HG03135 (cell line): ENCODE data around the gene ZC3HAV1.
A peak's percentile ranks its signal among the peaks of the same experiment; 100 is the strongest.
"Not testable (repeated sequence)": the region's sequence is repeated elsewhere in the genome, so short reads cannot be mapped to it uniquely, and the experiment has no call there.

Source experiments
- ATAC-seq: cut with Tn5 transposase; IDR thresholded peaks from one replicate; pipeline ENCODE4 v1.9.1; 2021; ENCODE audit warnings: mild to moderate bottlenecking, moderate library complexity; ENCODE audit not compliant: unreplicated experiment

Gene ZC3HAV1

GRCh38 chr7:139112741-139113250, 3.3 kb upstream of the ZC3HAV1 start:
- no peak for ATAC-seq

- ATAC-seq = no peak
These were observed 2.8 kb upstream of the ZC3HAV1 start for GRCh38 chr7:139112316-139112715.

- no peak for ATAC-seq
These were observed 2.3 kb upstream of the ZC3HAV1 start for GRCh38 chr7:139111811-139112301.

DNA sequence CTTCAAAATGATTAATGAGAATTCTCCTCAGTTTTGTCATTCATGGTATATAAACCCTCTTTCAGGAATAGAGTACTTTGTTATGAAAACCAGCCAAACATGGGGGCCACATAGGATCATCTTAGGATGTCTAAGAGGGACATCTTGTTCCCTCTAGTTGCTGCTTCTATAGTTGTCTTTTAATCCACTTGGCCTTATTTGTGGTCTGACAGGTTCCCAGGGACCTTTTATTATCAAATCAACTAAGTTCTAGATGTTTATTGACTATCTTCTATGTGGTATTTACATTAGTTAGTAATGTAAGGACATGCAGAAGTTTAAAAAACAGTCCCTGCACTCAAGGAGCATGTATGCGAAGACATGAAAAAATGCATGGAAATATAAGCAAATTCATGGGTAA, 1.6 kb upstream of the ZC3HAV1 start:
- ATAC-seq = no peak

DNA sequence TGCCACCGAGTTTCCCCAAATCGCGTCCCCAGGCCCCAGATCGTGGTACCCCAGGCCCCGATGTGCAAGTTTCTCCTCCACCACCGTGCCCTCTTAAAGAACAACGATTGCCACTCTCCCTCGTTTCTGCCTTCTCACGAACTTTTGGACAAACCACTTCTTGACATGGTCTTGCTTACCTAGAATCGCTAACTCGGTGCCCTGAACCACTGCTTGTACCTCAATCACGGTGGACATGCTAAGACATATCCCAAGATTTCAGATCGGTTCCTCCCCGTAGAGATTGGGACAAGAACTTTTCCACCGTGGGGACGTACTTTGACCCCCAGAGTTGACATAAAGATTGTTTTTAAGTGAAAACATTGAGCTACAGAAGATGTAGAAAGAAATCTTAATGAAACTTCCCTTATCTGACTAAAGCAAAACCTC, 477 bp upstream of the ZC3HAV1 start:
- ATAC-seq = no peak

DNA sequence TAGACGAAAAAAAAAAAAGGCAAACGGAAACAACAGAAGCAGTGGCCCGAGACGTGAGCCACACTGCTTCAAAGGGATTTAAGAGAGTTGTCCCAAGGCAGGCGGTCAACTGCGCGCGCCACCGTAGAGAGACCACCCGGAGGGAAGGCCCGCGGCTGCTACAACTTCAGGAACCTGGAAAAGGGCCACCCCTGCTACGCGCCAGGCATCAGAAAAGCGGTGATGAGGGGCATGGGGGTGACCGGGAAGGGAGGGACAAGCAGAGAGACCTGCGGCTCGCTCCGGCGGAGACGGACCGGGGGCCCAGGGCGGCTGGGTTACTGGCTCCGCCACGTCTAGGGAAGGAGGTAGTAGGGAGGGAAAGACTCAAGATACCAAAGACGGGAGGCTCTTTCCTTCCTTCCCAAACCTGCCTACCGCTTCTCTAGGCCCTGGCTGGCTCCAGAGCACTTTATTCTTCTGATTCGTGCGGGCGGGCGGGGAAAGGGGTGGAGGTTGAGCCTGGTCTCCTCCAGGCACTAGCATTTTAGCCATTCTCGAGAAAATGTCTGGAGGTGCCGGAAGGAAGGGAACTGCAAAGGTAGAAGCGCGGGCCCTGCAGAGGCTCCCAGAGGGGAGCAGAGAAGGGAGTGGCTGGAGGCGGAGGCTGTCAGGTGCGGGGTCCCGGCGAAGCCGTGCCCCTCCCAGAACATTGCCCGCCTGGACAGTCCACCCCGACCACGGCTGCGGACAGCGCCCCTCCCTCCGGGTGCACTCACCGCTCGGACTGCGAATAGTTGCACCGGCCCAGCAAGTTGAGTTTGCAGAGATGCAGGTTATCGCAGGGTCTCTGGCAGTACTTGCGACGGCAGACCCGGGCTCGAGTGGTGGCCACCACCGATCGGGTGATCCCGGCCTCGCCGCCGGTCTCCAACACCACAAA, 993 bp downstream of the ZC3HAV1 start:
- ATAC-seq = peak; percentile 10

DNA sequence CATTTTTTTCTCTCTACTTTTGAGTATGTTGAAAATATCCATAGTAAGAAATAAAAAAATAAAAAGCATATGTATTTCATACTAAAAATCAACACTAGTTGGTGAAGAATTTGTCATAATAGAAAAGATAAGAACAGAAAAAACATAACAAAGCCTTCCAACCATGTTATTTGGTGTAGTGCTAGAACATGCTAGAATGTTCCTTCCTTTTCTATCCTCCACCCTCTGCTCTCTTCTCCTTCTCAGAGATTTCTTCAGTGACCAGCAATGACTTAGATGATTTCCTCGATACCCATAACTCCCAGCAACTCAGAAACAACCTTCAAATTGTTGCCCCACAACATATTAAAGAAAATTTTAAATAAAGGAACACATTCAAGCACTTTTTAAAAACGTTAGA, 2.6 kb downstream of the ZC3HAV1 start:
- no peak for ATAC-seq

DNA sequence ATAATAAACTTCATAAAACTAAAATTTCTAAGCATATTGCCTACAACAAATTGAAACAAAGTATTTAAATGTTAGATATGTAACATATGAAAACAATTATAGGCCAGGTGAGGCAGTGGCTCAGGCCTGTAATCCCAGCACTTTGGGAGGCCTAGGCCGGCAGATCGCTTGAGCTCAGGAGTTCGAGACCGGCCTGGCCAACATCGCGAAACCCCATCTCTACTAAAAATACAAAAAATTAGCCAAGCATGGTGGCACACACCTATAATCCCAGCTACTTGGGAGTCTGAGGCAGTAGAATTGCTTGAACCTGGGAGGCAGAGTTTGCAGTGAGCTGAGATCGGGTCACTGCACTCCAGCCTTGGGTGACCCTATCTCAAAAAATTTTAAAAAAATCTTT, 3.3 kb downstream of the ZC3HAV1 start:
- not testable (repeated sequence) for ATAC-seq

GRCh38 chr7:139105484-139105883, 4.0 kb downstream of the ZC3HAV1 start:
- no peak for ATAC-seq

DNA sequence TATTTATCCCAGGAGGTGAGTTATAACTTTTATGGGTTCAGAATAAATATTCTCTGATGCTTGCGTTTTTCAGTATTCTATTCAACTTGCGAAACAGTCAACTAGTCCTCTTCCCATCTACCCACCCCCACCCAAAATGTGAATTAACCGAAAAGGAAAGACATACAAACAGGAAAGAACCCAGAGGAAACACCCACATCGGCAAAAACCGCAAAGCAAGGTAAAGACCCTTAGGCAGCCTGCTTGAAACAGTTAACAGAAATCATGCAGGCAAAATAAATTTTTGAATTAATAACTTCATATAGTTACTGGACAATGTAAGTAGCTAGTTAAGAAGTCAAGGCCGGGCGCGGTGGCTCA, 5.4 kb downstream of the ZC3HAV1 start:
- ATAC-seq = no peak

DNA sequence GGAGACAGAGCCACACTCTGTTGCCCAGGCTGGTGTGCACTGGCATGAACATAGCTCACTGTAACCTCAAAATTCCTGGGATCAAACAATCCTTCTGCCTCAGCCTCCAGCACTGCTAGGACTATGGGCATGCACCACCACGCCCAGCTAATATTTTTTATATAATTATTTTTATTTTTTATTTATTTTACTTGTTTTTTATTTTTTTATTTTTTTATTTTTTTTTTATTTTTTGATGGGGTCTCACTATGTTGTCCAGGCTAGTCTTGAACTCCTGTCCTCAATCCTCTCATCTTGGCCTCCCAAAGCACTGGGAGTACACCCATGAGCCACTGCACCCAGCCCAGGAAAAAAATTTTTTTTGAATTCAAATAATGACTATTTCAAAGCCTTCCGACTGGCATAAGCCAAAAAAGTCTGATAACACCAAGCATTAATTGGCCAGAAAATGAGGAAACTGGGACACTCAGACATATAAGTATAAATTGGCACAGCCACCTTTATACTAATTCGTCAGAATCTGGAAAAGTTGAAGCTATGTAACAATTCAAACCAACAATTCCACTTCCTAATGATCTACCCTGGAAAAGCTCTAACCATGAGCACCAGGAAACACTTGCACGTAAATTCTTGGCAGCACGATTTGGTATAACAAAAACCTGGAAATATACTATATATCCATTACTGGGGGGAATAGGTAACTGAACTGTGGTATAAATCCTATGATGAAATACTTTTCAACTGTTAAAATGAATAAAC, 6.3 kb downstream of the ZC3HAV1 start:
- no peak for ATAC-seq

- not testable (repeated sequence) for ATAC-seq
These were observed 7.8 kb downstream of the ZC3HAV1 start for GRCh38 chr7:139101637-139102158.

DNA sequence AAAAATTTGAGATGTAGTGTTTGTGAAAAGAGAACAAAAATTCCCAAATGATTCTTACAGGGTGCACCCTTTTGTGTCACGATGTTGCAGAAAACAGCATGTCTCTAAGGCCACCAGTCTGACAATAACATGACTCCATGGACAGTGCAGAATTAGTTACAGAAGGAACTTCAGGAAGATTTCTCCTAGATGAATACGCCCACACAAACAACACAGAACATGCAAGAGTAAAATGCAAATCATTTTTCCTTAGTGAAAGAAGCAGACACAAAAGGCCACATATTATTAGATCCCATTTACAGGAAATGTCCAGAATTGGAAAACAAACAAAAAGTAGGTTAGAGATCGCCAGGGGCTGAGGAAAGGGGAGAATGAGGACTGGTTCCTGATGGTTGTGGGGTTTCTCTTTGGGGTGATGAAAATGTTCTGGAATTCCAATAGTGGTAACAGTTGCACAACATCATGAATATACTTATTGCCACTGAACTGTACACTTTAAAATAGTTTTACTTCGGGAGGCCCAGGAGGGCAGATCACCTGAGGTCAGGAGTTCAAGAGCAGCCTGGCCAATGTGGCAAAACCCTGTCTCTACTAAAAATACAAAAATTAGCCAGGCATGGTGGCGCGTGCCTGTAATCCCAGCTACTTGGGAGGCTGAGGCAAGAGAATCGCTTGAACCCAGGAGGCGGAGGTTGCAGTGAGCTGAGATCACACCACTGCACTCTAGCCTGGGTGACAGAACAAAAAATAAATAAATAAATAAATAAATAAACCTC, 10.2 kb downstream of the ZC3HAV1 start:
- ATAC-seq = no peak

DNA sequence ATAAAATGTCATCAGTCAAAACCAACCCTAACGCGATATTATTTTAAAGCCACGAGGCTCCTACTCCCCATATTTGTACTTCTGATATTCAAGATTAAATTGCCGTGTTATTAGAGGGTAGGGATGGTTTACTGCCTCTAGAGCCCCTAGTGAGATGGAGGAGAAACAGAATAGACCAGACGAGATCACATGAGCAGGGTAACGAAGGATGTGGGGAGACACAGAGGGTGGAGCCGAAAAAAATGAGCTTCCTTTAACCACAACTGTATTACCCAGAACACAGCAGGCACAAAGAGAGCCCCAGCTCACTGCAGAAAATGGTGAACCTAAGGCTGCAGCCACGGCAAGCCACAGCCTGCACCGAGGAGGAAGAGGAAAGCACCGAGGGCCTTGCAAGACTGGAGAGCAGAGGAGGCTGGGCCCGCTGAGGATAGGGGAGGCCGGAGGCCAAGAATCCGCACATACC, 14.3 kb downstream of the ZC3HAV1 start:
- ATAC-seq = peak; percentile 98

DNA sequence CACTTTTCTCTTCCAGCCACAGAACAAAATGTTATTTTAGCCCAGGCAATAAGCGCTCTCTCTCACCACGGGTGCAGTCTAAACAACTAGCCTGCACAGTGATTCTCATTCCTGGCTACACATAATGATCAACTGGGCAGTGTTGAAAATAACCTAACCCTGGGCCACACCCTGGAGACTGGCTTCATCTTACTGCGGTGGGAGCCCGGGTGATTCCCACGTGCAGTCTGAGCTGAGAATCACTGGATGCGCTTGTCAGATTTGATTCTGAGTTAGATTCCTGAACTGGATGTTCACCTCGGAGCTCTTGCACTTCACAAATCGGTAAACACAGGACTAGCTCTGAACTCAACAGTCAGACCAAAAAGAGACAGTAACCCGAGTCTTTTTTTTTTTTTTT, 14.9 kb downstream of the ZC3HAV1 start:
- ATAC-seq = no peak

DNA sequence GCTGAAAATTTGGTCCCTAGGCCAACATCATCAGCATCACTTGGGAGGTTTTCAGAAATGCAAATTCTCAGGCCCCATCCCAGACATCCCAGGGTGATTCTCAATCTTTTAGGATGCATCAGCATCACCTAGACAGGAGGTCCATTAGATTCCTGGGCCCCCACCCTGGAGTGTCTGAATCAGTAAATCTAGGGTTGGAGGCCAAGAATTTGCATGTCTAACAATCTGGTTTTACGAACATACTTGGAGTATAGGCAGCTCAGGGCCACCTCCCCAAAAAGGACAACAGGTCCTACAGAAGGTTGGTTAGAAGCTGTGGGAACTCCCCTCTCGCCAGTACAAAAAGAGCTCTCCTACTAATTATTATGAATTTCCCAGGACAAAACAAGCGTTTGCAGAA, 15.5 kb downstream of the ZC3HAV1 start:
- no peak for ATAC-seq

- ATAC-seq = not testable (repeated sequence)
These were observed 16.0 kb downstream of the ZC3HAV1 start for GRCh38 chr7:139093512-139093911.

DNA sequence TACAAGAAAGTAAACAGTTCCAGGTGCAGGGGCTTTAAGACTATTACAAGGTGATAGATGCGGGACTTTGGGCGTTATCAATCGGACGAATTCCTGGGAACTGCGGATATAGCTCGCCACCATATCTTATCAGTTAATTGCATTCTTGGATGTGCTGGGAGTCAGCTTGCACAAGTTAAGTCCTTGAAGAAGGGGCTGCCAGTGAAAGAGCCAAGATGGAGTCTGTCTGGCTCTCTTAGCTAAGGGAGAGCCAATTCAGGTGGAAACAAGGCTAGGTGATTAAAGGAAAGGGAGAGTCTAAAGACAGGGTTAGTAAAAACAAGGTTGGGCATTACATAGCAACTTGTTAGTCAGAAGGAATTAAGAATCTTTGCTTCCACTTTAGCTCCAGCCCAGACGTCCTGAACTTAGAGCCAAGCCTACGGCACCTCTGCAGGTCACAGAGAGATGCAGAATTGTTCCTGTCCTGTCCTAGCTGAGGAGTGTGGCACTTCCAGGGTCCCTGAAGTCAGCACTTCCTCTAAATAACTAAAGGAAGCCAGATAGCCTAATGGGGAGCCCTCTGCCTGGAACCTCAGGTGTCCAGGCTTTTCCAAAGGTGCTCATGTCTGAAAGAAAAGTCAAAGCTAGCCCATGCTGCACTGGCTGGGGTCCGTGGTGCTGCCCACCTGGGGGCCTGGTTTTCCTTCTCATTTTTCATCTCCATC, 17.3 kb downstream of the ZC3HAV1 start:
- ATAC-seq = no peak

- ATAC-seq = no peak
These were observed 17.9 kb downstream of the ZC3HAV1 start for GRCh38 chr7:139091677-139091996.

GRCh38 chr7:139089118-139089517, 20.4 kb downstream of the ZC3HAV1 start:
- ATAC-seq = no peak
